ENCODE data around the gene KCNG2. TPM values are rescaled to one million over a fixed set of nuclear protein-coding genes. Genes with fewer than 3 reads are reported as not detected.

The KCNG2 gene
- total RNA-seq, 1 donor from 2014 or later = 0.46 TPM

DNA sequence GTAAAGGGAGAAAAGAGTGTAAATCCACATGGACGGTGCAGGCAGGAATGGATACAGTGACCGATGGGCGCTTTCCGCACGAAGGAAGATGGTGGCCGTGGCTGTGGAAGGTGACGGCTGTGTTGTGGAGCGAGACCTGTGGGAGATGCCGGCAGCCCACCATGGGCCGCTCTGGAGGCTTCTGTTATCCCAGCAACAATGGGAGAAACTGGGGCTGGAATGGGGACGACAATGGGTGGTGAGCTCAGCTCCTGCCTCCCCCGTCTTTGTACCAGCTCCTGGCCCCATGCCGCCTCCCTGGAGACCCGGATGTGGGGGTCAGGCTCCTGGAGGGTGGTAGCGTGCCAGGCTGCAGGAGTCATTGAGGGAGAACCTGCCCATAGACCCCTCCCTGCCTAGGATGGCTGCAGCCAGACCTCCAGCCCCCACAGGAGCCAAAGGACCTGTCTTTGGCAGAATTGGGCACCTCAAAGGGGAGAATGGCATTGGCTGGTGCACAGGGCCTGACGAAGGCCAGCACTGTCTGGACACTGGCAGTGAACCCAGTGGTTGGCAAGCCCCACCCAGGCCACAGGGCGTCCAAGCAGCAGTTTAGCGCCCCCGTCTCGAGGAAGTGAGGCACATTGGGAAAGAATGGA lies 81.1 kb downstream of the KCNG2 start:
- DNase-seq = peak; percentile 52
- Histone ChIP-seq H3K36me3 (no peaks in the 10 kb centered on the region), H3K27ac (no peak overlapping the region), H3K4me3 (no peak overlapping the region), H3K4me1 (no peaks in the 10 kb centered on the region), H3K9me3 (no peaks in the 10 kb centered on the region), H3K27me3 (peaks cover 2% of the 10 kb centered on the region)
- TF ChIP-seq, protein P1, sequence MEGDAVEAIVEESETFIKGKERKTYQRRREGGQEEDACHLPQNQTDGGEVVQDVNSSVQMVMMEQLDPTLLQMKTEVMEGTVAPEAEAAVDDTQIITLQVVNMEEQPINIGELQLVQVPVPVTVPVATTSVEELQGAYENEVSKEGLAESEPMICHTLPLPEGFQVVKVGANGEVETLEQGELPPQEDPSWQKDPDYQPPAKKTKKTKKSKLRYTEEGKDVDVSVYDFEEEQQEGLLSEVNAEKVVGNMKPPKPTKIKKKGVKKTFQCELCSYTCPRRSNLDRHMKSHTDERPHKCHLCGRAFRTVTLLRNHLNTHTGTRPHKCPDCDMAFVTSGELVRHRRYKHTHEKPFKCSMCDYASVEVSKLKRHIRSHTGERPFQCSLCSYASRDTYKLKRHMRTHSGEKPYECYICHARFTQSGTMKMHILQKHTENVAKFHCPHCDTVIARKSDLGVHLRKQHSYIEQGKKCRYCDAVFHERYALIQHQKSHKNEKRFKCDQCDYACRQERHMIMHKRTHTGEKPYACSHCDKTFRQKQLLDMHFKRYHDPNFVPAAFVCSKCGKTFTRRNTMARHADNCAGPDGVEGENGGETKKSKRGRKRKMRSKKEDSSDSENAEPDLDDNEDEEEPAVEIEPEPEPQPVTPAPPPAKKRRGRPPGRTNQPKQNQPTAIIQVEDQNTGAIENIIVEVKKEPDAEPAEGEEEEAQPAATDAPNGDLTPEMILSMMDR (IDR thresholded peaks at IDR 0.05) = no peak
- intact Hi-C loops (cut with DNase I) = no loop called here
- no peak for ATAC-seq

DNA sequence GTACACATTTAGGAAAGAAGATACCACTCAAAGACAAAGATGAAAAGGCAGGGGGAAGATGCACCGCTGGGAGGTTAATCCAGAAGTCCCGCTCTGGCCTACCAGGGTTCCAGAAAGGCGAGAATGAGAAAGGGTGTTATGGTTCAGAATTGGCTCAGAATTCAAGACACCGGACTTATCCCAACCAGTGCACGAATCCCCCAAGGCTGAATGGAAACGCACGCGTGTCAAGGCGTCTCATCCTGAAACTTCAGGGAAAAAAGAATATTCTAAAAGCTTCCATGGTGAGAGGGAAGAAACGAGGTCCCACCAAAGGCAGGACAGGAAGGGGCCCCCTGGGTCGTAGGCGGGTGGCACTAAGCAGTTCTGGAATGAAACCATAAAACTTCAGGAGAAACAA lies 81.8 kb downstream of the KCNG2 start:
- no peaks in the 10 kb centered on the region for H3K27me3 ChIP-seq
- DNase-seq (no peak), ATAC-seq (no peak)
- TF ChIP-seq, protein P1 (IDR thresholded peaks at IDR 0.05) = no peak
- no peaks in the 10 kb centered on the region for H3K9me3 ChIP-seq
- intact Hi-C loops (cut with DNase I) = no loop called here
- H3K4me3 ChIP-seq = no peak overlapping the region
- H3K36me3 ChIP-seq = no peaks in the 10 kb centered on the region
- H3K4me1 ChIP-seq = no peaks in the 10 kb centered on the region
- no peak overlapping the region for H3K27ac ChIP-seq

DNA sequence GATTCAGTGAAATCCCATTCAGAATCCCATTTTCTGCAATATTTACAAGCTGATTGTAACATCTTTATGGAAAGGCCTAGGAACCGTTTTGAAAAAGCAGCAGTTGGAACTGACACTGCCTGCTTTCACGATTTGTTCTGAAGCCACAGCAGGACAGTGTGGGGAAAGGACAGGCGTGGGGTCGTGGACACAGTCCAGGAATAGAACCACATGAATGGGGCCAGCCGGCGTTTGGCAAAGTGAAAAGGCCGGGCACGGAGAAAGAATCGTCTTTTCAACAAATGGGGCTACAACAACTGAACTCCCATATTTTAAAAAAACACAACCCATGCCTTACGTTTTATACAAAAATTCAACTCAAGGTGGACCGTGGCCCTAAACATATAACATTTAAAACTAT lies 84.0 kb downstream of the KCNG2 start:
- intact Hi-C loops (cut with DNase I) = no loop called here
- no peaks in the 10 kb centered on the region for H3K27me3 ChIP-seq
- no peak overlapping the region for H3K4me3 ChIP-seq
- TF ChIP-seq, protein P1 (IDR thresholded peaks at IDR 0.05) = no peak
- H3K9me3 ChIP-seq = no peaks in the 10 kb centered on the region
- ATAC-seq (no peak), DNase-seq (no peak)
- H3K36me3 ChIP-seq = no peaks in the 10 kb centered on the region
- no peak overlapping the region for H3K27ac ChIP-seq
- H3K4me1 ChIP-seq = no peaks in the 10 kb centered on the region

DNA sequence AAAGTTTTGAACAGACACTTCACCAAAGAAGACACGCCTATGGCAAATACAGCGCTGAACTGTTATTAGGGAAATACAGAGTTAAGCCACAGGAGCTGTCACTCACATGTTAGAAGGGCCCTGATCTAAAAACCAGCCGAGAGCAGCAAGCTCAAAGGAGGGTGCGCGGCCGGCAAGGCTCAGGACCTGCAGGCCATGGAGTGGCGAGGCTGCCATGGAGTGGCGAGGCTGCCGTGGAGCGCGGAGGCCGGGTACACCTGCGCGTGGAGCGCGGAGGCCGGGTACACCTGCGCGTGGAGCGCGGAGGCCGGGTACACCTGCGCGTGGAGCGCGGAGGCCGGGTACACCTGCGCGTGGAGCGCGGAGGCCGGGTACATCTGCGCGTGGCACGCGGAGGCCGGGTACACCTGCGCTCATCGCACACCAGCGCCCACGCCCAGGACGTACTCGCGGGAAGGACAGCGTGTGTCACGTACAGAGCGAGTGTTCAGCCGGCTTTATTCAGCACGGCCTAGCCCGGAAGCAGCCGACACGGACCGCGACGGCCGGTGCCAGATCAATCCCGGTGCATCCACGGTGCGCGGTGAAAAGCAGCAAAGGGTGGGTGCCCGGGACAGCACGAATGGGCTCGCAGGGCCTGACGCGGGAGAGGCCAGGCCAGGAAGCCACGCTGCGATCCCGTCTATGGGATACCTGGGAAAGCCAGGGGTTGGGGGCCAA lies 84.9 kb downstream of the KCNG2 start:
- no peaks in the 10 kb centered on the region for H3K9me3 ChIP-seq
- TF ChIP-seq, protein P1 (IDR thresholded peaks at IDR 0.05) = no peak
- H3K27ac ChIP-seq = no peak overlapping the region
- ATAC-seq = no peak
- no peak overlapping the region for H3K4me3 ChIP-seq
- H3K27me3 ChIP-seq = no peaks in the 10 kb centered on the region
- H3K36me3 ChIP-seq = no peaks in the 10 kb centered on the region
- intact Hi-C loops (cut with DNase I) = no loop called here
- no peaks in the 10 kb centered on the region for H3K4me1 ChIP-seq
- peak; percentile 51 for DNase-seq

DNA sequence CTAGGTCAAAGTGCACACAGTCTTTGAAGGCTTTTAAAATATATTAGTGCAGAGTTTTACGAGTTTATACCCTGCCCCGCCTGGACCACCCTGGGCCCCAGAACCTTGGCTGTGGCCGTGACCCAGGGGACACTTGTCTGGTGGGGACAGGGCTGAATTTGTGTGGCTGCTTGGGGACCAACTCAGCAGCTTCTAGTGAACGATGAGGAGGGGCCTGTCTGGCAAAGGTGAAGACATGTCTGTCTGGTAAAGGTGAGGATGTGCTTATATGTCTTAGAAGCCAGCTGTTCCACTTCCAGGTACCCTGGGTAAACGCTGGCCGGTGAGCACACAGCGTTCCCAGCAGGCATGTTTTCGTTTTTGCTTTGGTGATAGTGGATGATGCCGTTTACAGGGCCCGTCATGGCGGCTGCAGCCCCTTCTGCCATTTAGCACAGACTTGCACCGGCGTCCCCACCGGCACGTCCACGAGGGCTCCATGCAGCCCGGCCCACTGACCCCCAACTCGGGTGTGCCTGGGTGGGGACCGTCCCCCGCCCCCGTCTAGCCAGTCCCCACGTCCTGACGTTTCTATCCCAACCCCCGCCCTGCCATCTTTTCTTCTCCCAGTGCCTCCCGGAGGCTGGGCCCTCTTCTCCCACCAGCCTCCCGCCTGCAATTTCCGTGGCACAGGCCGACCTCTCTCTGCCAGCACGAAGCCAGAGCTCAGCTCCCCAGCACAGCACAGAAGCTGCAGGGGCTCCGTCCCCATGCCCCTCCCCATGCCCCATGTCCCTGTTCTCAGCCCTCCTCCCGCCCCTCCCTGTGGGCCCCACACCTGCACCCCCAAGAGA lies 85.9 kb downstream of the KCNG2 start:
- Histone ChIP-seq H3K9me3 (no peaks in the 10 kb centered on the region), H3K27me3 (no peaks in the 10 kb centered on the region), H3K27ac (no peak overlapping the region), H3K36me3 (no peaks in the 10 kb centered on the region), H3K4me3 (no peak overlapping the region), H3K4me1 (no peaks in the 10 kb centered on the region)
- intact Hi-C loops (cut with DNase I) = no loop called here
- TF ChIP-seq, protein P1 (IDR thresholded peaks at IDR 0.05) = no peak
- DNase-seq (no peak), ATAC-seq (no peak)
